Measurements from ENCODE around the gene CDC25C.

GRCh38 chr5:138340008-138340407 is 8.4 kb upstream of the CDC25C start:
- TF ChIP-seq POLR2A (IDR thresholded peaks at IDR 0.05; ENCODE audit: low read depth): no peak
- TF ChIP-seq CTCF (IDR thresholded peaks at IDR 0.05): no peak
